ENCODE measurements around the gene GPC3.
A peak's percentile ranks its signal among the peaks of the same experiment; 100 is the strongest.
"Not testable (repeated sequence)": the region's sequence is repeated elsewhere in the genome, so short reads cannot be mapped to it uniquely, and the experiment has no call there.

The GPC3 gene

GRCh38 chrX:133836561-133836960, 148.8 kb downstream of the GPC3 start:
- no peak for DNase-seq

GRCh38 chrX:133834771-133835170, 150.6 kb downstream of the GPC3 start:
- no peak for DNase-seq

GRCh38 chrX:133819546-133819945, 165.8 kb downstream of the GPC3 start:
- no peak for DNase-seq

- DNase-seq, result no peak
These were observed 167.4 kb downstream of the GPC3 start for GRCh38 chrX:133818019-133818418.

GRCh38 chrX:133815496-133815895, 169.9 kb downstream of the GPC3 start:
- DNase-seq, result no peak

GRCh38 chrX:133813971-133814370, 171.4 kb downstream of the GPC3 start:
- no peak for DNase-seq

GRCh38 chrX:133812402-133812801, 173.0 kb downstream of the GPC3 start:
- no peak for DNase-seq

- no peak for DNase-seq
These were observed 174.5 kb downstream of the GPC3 start for GRCh38 chrX:133810925-133811324.

GRCh38 chrX:133804072-133804471, 181.3 kb downstream of the GPC3 start:
- DNase-seq, result no peak

- no peak for DNase-seq
These were observed 189.1 kb downstream of the GPC3 start for GRCh38 chrX:133796282-133796681.

GRCh38 chrX:133794126-133794525, 191.3 kb downstream of the GPC3 start:
- no peak for DNase-seq

GRCh38 chrX:133793626-133794025, 191.8 kb downstream of the GPC3 start:
- DNase-seq, result no peak

- peak; percentile 38 for DNase-seq
These were observed 193.0 kb downstream of the GPC3 start for GRCh38 chrX:133792198-133792953.

- no peak for DNase-seq
These were observed 195.6 kb downstream of the GPC3 start for GRCh38 chrX:133789829-133790228.

GRCh38 chrX:133786382-133786781, 199.0 kb downstream of the GPC3 start:
- DNase-seq, result no peak

- DNase-seq, result no peak
These were observed 202.1 kb downstream of the GPC3 start for GRCh38 chrX:133783274-133783673.

- DNase-seq, result no peak
These were observed 204.2 kb downstream of the GPC3 start for GRCh38 chrX:133781174-133781573.

GRCh38 chrX:133776072-133776471, 209.3 kb downstream of the GPC3 start:
- DNase-seq, result peak; percentile 7

GRCh38 chrX:133774807-133775206, 210.6 kb downstream of the GPC3 start:
- no peak for DNase-seq

- no peak for DNase-seq
These were observed 214.2 kb downstream of the GPC3 start for GRCh38 chrX:133771086-133771646.

GRCh38 chrX:133762976-133763548, 222.3 kb downstream of the GPC3 start:
- DNase-seq, result not testable (repeated sequence)

GRCh38 chrX:133754657-133755056, 230.7 kb downstream of the GPC3 start:
- no peak for DNase-seq

- DNase-seq, result no peak
These were observed 235.4 kb downstream of the GPC3 start for GRCh38 chrX:133749951-133750350.

- DNase-seq, result no peak
These were observed 236.0 kb downstream of the GPC3 start for GRCh38 chrX:133749370-133749769.

Measured in CD4-positive, alpha-beta T cell treated with Interleukin-4 for 4 hours (primary cell).